HG03342 (cell line): Measurements from ENCODE around the gene MIAT.

ENCODE experiments used
- ATAC-seq: cut with Tn5 transposase; IDR thresholded peaks from one replicate; pipeline ENCODE4 v1.9.1; 2021; ENCODE audit warnings: mild to moderate bottlenecking, moderate library complexity; ENCODE audit not compliant: unreplicated experiment

MIAT gene

DNA sequence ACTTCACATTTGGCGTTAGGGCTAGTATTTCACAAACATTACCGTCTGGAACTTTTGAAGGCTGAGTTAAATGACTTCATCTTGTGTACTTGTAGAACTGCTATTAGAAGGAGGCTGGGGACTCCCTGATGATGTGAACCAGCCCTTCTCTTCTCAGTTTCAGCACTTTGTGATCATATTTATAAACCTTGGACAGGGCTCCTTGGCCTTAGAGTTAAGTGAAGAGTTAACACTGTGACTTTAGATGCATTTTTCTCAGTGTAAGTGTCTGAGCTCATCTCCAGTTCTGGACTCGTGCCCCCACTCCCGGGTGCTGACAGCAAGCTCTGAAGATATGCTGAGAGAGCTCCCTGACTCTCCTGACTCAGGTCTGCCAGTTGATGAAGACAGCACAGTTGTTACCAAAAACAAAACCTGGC, 8.4 kb downstream of the MIAT start:
- no peak for ATAC-seq

DNA sequence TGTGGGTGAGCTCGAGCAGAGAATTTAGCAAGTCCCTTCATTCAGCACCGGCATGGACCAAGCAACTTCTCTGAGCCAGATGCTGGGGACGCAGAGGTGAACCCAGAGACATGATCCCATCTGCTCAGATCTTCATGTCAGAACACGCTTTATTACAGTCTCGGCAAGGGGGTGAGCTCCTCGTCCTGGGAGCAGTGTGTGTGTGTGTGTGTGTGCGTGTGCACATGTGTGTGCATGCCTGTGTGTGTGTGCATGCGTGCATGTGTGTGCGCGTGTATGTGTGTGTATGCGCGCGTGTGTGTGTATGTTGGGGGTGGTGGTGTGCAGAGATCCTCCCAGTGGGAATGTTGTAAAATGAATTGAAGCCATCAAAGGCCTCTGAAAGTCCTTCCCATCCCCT, 9.8 kb downstream of the MIAT start:
- ATAC-seq: no peak

DNA sequence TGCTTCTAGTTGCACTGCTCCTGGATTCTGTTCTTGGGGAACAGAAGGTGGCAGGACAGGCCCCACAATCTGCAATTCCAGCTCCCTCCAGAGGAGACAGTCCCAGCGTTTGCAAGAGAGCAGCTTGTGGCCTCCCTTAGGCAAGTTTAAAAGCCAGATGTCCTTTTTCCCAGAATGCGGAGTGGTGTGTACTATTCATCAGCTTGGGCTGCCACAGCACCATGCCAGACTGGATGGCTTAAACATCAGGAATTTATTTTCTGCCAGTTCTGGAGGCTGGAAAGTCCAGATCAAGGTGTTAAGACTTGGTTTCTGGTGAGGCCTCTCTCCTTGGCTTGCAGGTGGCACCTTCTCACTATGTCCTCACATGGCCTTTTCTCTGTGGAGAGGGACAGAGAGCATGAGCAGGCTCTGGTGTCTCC, 11.7 kb downstream of the MIAT start:
- ATAC-seq: no peak

DNA sequence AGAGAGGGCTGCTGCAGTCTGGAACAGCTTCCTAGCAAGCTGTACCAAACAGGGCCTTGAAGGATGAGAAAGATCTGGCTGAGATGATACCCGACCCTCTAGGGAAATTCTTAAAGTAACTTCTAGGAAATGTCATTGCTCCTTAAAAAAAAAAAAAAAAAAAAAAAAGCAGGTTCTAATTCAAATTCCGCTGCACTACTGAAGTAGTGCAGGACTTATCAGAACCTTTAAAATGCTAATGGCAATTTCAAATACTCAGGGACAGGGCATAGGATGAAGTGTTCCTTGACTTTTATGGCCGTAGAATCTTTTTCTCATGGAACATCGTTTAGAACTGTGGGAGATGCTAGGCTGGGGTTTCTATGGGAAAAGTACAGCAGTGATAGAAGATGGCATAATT, 13.1 kb downstream of the MIAT start:
- ATAC-seq: no peak

DNA sequence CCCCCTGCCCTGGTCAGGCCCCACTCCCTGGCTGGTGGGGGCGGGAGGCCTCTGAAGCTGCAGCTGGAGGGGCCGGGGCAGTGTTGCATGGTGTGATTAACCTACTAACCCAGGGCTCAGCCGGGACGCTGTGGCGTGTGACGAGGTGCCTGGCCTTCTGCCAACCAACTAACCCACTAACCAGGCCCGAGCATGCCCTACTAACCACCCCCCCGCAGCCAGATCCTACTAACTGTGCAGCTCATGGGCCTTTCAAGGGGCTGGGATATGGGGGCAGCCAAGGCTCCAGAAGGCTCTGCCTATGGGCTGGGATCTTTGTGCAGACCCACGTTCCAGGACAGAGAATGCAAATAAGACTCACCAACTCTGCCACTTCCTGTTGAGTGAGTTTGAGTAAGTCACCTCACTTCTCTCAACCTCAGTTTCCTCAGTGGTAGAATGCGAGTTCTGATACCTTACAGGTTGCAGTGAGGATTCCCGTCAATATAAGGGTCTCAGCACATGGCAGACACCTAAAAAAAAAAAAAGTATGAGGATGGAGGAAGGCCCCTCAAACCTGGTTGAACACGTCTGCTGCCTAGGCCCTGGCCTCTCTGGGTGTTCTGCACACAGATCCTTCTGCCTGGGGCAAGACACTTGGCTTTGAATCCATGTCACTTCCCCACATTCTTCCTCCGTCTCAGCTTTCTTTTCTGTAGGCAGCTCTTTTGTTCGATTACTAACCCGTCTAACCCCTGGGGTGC, 14.1 kb downstream of the MIAT start:
- no peak for ATAC-seq

DNA sequence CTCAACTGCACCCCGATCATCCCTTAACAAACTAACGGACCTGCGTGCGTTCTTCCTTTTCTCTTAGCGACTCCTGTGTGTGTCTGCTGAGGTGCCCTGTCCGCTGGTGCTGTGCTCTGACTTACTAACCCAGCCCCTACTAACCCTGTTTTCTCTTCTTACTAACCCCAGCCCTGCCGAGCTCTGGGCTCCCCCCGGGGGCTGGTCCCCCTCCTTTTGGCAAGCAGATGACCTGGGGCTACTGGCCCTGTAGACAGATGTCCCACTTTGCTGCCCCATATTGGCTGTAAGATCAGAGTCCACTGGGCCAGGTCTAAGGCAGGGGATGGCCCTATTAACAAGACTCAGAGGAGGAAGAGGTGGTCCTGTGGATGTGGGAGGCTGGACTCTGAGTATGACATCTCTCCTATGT, 14.7 kb downstream of the MIAT start:
- ATAC-seq: peak; percentile 12

DNA sequence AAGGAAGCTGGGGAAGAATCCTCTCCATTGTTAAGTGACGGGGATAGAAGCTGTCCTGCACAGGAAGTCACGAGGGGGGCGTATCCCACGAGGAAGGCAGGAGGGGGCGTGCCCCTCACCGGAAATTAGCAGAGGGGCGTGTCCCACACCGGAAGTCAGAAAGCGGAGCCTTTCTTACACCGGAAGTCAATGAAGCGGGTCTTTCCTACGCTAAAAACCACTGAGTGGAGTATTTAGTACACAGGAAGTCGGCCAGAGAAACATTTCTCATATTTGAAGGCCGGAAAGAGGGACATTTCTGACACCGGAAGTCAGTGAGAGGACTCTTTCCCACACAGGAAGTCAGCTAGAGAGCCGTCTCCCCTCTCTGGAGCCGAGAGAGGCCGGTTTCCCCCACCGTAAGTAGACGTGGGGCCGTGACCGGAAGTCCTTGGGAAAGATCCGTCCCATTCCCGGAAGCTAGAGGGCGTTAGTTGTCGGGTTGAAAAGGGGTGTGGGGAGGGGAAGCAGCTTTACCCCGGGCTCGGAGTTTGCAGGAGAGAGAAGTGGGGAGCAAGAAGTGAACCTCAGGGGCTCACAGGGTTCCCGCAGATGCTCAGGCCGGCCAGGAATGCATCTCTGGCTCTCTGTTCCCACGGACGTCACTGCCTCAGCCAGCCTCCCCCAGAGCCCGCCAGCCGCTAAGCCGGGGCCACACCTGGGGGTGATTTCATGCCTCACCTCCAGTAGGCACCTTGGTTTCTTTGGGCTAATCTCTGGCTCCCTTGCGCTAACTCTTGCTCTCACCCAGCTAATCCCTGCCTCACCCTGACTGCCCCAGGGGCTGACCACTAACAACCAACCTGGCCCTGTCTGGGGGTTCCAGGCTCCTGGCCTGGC, 15.4 kb downstream of the MIAT start:
- ATAC-seq: peak; percentile 64

DNA sequence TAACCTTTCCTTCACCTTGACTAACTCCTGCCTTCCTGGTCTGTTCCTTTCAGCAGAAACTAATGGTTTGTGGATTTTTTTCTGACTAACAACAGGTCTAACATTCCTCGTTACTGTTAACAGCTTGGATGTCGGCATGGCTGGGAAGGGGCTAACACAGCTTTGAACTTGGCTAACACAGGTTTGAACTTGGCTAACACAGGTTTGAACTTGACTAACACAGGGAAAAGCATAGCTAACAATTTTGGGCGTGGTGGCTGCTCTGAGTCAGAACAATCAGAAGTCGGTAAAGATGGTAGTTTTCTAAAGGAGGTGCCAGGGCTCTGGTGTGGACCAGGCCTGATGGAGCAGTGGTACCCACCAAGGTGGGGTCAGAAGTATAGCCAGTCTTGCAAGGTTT, 16.1 kb downstream of the MIAT start:
- ATAC-seq: no peak

DNA sequence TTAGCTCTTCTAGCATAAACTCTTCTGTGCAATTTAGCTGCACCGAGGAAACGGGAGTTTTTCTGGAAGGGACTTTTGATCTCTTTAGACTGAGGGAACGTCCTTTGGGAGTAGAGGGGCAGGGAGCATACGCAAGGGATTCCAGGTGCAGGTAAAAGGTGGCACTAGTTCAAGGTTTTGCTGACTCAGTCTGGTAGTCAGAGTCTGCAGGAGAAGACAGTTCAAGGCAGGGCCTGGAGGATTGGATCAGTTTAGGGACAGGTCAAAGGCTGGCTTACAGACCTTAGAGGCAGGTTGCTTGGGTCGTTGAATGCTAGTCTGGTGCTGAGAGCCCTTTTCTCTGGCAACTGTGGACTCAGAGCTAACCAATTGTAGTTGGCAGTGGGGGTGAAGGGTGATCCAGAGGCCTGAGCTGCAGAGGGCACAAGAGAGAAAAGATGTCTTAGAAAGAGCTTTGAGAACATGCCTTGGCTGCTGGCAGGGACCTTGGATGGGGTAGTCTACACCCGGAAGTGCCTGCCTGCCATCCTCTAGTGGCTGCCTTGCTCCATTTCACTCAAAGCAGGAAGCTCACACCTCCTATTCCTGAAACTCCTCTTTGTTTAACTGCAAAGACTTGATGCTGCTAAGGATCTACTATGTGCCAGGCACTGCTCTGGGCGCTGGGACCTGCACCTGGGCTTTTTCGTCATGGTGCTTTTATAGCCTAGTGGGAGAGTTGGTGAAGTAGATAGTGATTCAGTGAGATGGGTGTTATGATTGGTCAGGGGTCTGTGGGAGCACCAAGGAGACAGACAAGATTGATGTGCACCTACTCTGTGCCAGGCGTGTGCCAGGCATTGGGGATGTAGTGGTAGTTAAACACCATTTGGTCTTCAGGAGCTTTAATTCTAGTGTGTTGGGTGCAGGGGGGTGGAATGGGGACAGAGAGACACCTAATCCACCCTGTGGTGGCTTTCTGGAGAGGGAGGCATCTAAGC, 17.1 kb downstream of the MIAT start:
- ATAC-seq: no peak

DNA sequence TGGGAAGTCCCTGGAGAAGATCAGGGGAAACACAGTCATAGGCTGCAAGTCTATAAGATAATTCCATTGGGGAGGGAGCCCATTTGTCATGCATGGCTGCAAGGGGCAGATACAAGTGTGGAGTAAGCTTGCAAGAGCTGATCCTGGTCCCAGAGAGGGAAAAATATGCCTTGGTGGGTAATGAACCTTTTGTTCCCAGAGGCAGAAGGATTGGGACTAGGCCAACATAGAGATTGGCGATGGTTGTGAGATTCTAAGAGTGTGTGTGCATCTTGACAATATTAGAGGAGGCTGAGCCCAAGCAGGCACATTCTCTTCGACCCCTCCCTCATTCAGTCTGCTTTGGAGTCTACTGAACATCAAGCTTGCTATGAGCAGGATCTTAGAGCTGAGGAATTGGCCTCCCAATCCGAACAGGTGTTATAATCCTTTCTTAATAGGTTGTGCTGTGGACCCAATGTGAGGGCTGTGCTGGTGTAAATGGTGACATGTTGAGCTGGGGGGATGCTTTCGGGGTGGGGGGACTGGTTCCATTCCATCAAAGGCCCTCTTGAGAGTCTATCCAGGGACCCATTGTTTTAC, 18.4 kb downstream of the MIAT start:
- ATAC-seq: no peak

DNA sequence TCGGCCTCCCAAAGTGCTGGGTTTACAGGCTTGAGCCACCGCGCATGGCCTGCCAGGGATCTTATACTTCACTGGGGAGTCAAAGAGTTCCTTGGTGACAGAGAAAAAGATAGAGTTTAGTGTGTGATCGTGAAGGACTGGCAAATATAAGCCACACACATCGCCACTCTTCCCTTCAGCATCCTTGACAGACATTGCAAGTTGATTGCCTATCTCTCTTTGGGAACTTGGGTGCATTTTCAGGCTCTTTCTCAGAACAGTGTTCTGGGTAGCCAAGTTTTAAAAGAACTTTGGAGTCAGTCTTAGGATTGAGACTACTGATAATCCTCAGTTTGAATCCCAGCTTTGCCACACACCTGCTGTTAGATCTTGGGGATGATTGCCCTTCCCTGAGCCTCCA, 19.8 kb downstream of the MIAT start:
- no peak for ATAC-seq

DNA sequence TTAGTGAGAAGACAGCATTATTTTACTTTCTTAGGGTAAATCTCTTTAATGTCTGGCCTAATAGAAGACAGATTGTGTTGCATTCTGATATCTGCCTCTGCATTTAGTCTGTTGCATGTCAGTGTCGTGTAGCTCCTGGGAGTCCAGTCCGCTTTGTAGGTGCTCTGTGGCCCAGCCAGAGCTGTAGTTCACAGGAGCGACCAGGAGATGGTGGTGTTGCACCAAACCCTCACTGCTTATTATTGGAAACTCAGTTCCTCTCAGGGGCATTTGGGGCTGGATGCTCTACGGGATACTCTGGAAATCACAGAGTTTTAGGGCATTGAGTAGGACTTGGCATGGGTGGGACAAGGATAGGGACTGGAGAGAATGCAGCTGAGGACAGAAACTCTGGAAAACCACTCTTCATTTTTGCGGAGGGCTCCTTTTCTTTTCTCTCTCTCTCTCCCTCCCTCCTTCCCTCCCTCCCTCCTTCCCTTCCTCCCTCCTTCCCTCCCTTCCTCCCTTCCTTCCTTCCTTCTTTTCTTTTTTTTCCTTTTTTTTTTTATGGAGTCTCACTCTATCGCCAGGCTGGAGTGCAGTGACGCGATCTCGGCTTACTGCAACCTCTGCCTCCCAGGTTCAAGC, 21.7 kb downstream of the MIAT start:
- no peak for ATAC-seq

DNA sequence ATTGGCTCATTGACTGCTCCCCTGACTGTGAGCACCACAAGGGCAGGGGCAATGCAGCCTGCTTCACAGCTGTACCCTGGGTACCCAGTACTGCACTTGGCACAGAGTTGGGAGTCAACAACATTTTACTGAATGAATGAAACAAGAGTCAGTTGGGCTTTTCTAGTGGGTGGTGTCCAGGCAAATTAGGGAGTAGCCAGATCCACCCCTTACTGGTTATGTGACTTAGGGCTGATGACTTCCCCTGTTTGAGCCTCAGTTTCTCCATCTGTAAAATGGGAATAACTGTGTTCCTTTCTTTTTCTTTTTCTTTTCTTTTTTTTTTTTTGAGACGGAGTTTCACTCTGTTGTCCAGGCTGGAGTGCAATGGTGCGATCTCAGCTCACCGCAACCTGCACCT, 23.1 kb downstream of the MIAT start:
- no peak for ATAC-seq

DNA sequence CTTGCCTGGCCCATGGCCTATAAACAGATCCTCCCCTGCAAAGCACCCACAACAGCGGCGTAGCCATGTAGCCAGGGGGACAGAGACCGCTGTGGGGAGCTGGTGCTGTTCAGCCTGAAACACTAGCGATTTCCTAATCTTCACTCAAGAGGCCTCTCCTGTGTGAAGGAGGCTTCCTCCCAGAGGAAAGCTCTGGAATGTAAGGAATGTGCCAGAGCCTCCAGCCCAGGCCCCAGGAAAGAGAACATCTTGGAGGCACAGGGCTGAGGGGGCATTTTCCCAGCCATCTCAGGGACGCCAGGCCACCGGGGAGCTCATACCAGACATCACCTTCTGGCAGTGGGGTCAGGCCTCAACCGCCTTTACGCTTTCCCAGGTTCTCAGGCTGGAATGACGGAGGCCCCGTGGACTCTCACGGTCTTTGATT, 24.0 kb downstream of the MIAT start:
- ATAC-seq: no peak

DNA sequence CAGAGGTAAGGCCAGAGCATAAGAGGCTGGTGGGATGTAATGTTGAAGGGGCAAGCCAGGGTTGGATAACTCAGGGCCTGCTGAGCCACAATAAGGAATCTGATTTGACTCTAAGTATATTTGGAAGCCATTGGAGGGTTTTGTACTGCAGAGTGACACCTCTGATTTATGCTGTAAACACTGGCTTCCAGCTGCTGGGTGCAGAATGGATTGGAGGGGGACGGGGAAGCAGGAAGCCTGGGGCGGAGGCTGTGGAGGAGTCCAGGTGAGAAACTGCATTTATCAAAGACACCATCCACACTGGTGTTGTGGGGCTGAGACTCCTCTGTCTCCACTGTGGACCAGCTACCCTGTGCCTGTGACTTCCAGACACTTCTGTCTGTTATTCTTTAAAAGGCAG, 26.8 kb downstream of the MIAT start:
- no peak for ATAC-seq

DNA sequence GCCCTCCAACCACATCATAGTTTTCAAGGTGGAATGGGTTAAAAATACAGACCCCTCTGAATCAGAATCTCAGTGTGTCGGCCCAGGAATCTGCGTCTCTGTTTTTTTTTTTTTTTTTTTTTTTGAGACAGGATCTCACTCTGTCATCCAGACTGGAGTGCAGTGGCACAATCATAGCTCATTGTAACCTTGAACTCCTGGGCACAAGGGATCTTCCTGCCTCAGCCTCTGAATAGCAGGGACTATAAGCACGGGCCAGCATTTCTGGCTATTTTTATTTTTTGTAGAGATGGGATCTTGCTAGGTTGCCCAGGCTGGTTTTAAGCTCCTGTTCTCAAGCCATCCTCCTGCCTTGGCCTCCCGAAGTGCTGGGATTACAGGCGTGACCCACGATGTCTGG, 28.2 kb downstream of the MIAT start:
- no peak for ATAC-seq

DNA sequence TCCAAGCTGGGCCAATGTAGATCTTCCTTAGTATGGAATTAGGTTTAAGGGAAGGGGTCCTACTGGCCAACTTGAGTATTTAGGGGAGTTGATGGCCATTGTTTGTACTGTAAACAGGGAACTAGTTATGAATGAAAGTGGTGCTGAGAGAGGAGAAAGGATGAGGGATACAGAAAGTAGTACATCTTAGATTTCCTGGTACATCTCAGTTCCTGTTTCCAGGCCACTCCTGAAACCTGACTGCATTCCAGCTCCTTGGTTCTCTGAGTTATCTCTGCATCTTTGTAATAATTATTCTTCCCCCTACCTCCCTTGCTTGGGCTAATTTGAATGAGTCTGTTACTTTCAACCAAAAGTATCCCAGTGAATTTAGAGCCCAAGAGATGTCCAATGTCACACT, 30.1 kb downstream of the MIAT start:
- no peak for ATAC-seq

DNA sequence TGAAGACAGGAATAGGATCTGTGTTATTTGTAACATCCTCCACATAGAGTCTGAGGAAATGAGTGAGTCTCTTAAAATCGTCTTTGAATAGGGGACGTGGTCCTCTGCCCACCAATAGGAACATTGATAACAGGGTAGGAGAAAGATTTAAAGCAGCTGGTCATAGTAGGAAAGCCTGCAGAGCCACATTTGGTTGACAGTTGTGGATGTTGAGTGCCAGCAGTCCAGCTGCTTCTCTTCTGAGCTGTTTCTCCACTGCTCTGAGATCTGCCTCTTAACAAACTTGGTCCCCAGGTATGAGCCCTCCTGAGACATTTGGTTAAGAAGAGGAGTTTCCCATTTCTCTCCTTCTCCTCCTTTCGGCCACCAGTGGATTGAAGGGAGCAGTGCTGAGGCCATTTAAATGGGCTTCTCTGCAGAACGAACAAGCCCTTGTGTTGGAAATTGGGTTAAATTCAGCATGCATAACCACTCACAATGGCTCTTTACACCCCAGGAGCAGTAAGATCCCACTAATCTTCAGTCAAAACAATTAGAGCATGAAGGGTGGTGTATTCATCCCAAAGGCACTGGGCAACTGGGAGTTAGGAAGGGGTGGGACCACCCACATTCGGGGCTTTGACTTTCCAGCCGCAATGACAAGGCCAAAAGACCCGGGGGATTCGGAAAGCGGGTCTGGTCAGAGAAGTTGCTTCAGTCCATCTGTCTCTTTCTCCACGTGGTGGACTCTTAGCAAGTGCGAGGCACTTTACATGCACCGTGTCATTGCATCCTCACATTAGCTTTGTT, 32.3 kb downstream of the MIAT start:
- no peak for ATAC-seq

DNA sequence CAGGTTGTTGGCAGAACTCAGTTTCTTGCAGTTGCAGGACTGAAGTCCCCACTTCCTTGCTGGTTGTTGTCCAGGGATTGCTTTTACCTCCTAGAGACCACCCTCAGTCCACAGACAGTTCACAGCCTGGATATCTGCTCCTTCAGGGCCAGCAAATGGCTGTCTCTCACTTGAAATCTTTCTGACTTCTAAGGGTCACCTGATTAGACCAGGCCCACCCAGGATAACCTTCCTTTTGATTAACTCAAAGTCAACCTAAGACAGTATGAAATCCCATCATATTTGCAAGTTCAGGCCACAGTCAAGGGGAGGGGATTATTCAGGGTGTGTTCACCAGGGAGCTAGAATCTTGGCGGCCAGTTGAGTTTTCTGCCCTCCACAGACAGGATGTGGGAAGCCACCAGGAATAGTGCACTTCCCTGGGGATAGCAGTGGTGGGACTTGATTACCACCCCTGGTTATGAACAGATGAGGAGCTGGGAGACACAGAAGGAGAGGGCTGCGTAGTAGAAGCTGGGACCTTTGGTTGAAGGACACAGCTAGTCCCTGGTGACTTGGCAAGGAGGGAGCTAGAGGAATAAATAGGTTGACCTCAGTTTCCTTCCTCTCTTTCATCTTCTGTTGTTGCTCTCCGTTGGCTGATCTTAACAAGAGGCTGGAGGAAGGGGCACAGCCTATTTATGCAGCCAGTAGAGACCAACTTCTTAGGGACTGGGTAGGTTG, 33.4 kb downstream of the MIAT start:
- no peak for ATAC-seq
